HG03135 (cell line): ENCODE results near the gene EME2.

Experiments
- ATAC-seq: cut with Tn5 transposase; IDR thresholded peaks from one replicate; pipeline ENCODE4 v1.9.1; 2021; ENCODE audit warnings: mild to moderate bottlenecking, moderate library complexity; ENCODE audit not compliant: unreplicated experiment

EME2 gene

DNA sequence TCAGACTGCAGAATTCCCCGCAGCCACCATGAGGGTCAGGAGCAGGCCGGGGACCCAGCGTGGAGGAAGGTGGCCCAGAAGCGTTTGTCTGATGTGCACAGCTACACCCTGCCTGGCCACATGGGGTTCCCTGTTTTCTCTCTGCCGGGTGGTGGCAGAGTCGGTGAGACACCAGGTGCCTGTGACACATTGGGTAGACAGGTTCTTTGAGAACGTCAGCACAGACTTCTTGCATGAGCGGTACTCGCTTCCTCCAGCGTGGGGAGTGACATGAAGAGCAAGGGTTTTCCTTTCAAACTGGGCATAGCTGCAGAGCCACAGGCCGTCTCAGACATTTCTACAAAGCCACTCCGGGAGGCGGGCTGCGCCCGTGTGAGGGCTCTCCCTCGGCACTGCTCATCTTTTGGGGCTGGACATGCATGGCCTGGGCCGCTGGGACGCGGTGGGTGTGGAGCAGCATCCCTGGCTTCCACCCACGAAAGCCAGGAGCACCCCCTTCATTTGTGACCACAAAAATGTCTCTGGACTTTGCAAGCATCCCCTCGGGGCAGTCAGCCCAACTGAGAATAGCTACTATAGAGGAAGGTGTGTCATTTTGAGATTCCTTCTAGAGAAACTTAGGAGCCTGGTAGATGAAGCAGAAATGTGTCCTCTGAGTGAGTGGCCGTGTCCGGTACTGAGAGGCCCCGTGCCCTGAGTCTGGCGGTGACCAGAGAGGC lies 27.3 kb upstream of the EME2 start:
- no peak for ATAC-seq

DNA sequence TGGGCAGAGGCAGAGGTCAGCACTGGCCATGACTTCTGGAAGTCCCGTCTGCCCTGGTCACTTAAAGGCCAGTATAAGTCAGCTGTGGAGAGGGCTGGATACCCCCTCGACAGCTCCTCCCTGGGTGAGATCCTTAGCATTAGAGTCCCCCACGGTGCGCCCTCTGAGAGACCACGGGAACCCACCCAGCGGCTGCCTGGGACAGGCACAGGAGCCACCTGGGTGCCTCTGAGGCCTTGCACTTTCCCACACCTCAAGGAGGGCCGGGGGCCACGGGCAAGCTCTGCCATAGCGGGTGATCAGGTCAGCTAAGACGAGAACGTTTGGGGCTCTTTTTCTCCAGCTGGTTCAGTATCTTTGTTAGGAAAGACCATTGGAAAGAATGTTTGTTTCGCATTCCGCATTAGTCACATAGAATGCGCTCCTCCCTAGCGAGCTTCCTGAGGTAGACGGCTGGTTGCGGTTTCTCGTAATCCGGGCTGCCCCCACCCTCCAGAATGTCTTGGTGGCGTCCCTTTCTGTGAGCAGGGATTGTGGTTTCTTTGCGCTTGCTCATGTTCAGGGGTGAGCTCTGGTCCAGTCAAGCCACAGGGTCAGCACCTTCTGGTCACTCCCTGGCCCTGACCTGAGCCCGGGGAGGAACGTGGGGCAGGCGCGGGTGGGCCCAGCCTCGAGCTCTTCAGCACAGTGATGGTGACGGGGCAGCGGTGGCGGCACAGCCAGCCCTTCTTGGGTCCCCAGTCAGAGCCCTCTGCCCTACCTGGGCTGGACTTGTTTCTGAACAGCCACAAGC lies 26.5 kb upstream of the EME2 start:
- no peak for ATAC-seq

- no peak for ATAC-seq
Observed at GRCh38 chr16:1746693-1747195, 25.9 kb upstream of the EME2 start.

GRCh38 chr16:1747934-1748333 lies 24.7 kb upstream of the EME2 start:
- ATAC-seq: no peak

- ATAC-seq: no peak
Observed at GRCh38 chr16:1749152-1750117, 23.2 kb upstream of the EME2 start.

GRCh38 chr16:1751946-1752345 lies 20.7 kb upstream of the EME2 start:
- ATAC-seq: no peak

DNA sequence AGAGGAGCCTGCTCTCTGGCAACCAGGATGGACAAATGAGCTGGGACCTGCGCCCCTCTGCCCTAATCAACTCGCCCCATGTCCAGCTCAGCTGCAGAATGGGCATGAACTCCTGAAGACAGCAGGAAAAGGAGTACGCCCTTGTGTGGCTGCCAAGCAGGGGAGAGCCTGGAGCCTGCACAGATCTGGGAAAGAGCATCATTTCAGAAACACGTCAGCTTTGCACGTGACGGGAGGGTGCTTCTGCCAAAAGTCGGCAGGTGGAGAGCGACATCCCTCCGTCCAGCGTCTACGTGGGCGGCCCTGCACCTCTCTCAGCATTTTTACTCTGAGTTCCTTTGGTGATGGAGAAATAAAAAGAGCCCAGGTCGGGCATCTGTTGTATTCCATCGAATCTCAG lies 19.8 kb upstream of the EME2 start:
- ATAC-seq: no peak

DNA sequence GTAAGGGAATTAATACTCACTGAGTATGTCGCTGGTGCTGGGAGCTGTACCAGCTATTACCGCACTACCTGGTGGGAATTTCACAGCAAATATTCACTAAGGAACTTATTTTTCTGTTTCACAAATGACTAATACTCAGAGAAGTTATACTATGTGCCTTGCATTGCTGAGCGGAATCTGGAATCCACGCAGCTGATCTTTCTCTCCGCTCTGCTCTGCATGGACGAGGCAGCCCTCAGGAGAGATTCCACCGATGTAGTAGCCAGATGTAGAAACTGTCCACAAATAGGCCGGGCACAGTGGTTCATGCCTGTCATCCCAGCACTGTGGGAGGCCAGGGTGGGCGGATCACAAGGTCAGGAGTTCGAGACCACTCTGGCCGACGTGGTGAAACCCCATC lies 18.4 kb upstream of the EME2 start:
- no peak for ATAC-seq

GRCh38 chr16:1757714-1758461 lies 14.7 kb upstream of the EME2 start:
- ATAC-seq: no peak

DNA sequence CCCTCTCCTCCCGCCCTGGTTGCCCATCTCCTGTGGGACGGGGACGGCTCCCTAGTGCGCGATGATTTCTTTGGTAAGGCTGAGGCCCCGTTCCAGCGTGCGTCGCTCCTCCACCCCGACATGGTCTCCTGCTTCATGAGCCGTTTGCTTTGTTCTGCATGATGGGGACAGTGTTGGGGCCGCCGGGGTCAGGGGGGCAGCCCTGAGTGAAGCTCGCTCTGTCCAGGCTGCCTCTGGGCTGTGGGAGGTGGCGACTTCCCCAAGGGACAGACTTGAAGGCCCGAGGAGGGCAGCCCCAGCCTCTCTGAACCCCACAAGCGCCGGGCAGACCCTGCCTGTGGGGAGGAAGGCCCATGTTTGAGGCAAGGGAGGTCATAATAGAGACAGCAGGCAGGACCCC lies 13.7 kb upstream of the EME2 start:
- ATAC-seq: no peak

- ATAC-seq: no peak
Observed at GRCh38 chr16:1759511-1759910, 13.1 kb upstream of the EME2 start.

GRCh38 chr16:1760911-1761310 lies 11.7 kb upstream of the EME2 start:
- ATAC-seq: no peak

GRCh38 chr16:1761751-1762150 lies 10.9 kb upstream of the EME2 start:
- ATAC-seq: no peak

- no peak for ATAC-seq
Observed at GRCh38 chr16:1762196-1762878, 10.3 kb upstream of the EME2 start.

DNA sequence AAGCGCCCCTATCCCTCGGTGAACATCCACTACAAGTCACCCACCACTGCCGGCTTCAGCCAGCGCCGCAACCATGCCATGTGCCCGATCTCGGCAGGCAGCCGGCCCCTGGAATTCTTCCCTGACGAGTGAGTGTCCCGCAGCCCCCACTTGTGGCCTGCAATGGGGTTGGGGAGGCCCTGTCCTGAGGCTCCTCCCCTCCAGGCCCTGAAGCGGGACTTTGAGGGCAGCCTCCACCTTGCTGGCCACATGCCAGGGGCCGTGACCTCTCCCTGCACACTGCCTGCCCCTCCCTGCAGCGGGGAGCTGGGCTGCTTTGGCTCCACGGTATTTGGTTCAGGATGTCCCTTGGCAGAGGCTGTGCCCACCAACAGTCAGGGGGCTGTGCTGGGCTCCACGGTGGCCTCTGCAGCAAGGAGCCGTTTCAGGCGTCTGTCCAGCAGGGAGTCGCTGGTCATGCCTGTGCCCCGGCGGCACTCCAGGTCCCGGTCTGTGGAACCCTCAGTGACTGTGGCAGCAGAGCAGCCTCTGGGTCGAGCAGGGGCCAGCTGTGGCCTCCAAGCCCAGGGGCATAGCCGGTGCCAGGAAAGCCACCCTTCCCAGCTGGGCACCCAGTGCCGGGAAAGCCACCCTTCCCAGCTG lies 9.6 kb upstream of the EME2 start:
- ATAC-seq: no peak

DNA sequence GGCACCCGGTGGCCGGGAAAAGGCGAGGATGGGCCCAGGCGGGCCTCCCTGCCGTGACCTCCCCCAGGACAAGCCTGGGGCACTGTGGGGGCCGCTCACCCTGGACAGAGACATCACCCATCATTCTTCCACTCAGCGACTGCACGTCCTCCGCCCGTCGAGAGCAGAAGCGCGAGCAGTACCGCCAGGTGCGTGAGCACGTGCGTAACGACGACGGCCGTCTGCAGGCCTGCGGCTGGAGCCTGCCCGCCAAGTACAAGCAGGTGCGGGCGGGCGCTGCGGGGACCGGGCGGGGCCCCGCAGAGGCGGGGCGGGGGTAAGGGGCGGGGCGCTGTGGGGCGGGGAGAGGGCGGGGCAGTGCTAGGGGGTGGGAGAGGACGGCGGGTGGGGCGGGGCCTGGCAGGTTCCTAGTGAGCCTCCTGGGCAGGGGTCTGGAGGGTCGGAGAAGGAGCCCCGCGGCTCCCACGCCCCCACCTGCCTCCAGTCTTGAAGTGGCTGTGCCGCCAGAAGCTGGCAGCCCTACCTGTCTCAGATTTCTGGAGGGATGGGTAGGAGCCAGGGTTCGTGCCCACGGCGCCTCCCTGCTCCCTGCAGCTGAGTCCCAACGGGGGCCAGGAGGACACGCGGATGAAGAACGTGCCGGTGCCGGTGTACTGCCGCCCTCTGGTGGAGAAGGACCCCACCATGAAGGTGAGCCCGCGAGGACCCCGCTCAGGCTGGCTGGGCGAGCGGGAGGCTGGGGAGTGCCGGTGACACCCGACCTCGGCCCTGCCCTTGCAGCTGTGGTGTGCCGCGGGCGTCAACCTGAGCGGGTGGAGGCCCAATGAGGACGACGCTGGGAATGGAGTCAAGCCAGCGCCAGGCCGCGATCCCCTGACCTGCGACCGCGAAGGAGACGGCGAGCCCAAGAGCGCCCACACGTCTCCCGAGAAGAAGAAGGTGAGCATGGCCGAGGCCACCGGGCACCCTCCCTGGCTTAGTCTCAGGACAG lies 8.8 kb upstream of the EME2 start:
- no peak for ATAC-seq

GRCh38 chr16:1764971-1765370 lies 7.6 kb upstream of the EME2 start:
- no peak for ATAC-seq

DNA sequence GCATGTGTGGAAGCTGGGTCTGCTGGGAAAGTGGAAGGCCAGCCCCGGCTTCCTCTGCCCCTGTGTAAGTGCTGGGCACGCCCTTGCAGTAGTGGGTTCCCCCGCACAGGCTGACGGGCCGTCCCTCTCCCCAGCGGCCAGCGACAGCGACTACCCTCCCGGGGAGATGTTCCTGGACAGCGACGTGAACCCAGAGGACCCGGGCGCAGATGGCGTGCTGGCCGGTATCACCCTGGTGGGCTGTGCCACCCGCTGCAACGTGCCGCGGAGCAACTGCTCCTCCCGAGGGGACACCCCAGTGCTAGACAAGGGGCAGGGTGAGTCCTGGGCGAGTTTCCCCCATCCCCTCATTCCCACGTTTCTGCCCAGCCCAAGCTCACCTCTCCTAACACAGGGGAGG lies 6.8 kb upstream of the EME2 start:
- no peak for ATAC-seq
